Liver (tissue), 9 donors: ENCODE measurements around the gene SMAD5. TPM values are rescaled to one million over a fixed set of nuclear protein-coding genes. Genes with fewer than 3 reads are reported as not detected.

Source experiments
- DNase-seq: peaks from one replicate; pipeline ENCODE4 v3.0.0-alpha.2; 2017; ENCODE audit warnings: low spot score
- H3K27ac ChIP-seq, 2 donors: one replicate each; pipeline ENCODE4 v1.7.0; 2013; ENCODE audit warnings: inconsistent platforms in 2 of 2, low read length in 2 of 2, control low read depth in 1 of 2, low read depth in 1 of 2, mild to moderate bottlenecking in 1 of 2
- H3K27me3 ChIP-seq, 4 donors: one replicate each; pipeline versions ENCODE4 v1.6.1 to v1.7.0; 2013; ENCODE audit warnings: low read length in 3 of 4, inconsistent platforms in 1 of 4, mild to moderate bottlenecking in 1 of 4, moderate library complexity in 1 of 4; ENCODE audit not compliant: control insufficient read depth in 4 of 4, insufficient read depth in 4 of 4
- H3K36me3 ChIP-seq, 4 donors: one replicate each; pipeline versions ENCODE4 v1.6.1 to v1.7.0; 2013; ENCODE audit warnings: low read length in 3 of 4, mild to moderate bottlenecking in 3 of 4, low read depth in 1 of 4, moderate library complexity in 1 of 4; ENCODE audit not compliant: control insufficient read depth in 4 of 4, insufficient read depth in 3 of 4
- H3K4me1 ChIP-seq, 4 donors: one replicate each; pipeline versions ENCODE4 v1.6.1 to v1.7.0; 2013; ENCODE audit warnings: low read length in 3 of 4, mild to moderate bottlenecking in 3 of 4, moderate library complexity in 1 of 4; ENCODE audit not compliant: control insufficient read depth in 4 of 4, insufficient read depth in 4 of 4
- H3K4me3 ChIP-seq, 3 donors: one replicate each; pipeline versions ENCODE4 v1.6.1 to v1.7.0; 2013; ENCODE audit warnings: low read length in 3 of 3, control low read depth in 1 of 3, low read depth in 1 of 3, mild to moderate bottlenecking in 1 of 3
- H3K9ac ChIP-seq, 2 donors: one replicate each; pipeline ENCODE4 v1.7.0; 2013; ENCODE audit warnings: low read length in 2 of 2, mild to moderate bottlenecking in 2 of 2, moderate library complexity in 2 of 2, control low read depth in 1 of 2, low read depth in 1 of 2
- H3K9me3 ChIP-seq, 4 donors: one replicate each; pipeline versions ENCODE4 v1.6.1 to v1.7.0; 2013; ENCODE audit warnings: low read length in 3 of 4; ENCODE audit not compliant: control insufficient read depth in 4 of 4
- ATF3 ChIP-seq: IDR thresholded peaks from 2 replicates; pipeline ENCODE4 v1.6.1; 2016; ENCODE audit warnings: antibody characterized with exemption
- EGR1 ChIP-seq, 2 donors: IDR thresholded peaks; 2 replicates each; pipeline ENCODE4 v1.6.1; 2016 to 2018; ENCODE audit warnings: antibody characterized with exemption in 2 of 2, low read depth in 2 of 2
- FOXA1 ChIP-seq: IDR thresholded peaks from 2 replicates; pipeline ENCODE4 v1.6.1; 2016; ENCODE audit warnings: antibody characterized with exemption
- FOXA2 ChIP-seq: IDR thresholded peaks from 2 replicates; pipeline ENCODE4 v1.6.1; 2016; ENCODE audit warnings: antibody characterized with exemption
- GABPA ChIP-seq, 2 donors: IDR thresholded peaks in 1 of 2; conservative IDR thresholded peaks in 1 of 2; 2 replicates each; pipeline ENCODE4 v1.6.1; 2016; ENCODE audit warnings: antibody characterized with exemption in 2 of 2, mild to moderate bottlenecking in 1 of 2, moderate library complexity in 1 of 2
- HNF4A ChIP-seq, 2 donors: conservative IDR thresholded peaks; 2 replicates each; pipeline ENCODE4 v1.6.1; 2016; ENCODE audit warnings: antibody characterized with exemption in 2 of 2, mild to moderate bottlenecking in 2 of 2
- RAD21 ChIP-seq, 2 donors: IDR thresholded peaks; 2 replicates each; pipeline ENCODE4 v1.6.1; 2016; ENCODE audit warnings: antibody characterized with exemption in 2 of 2, mild to moderate bottlenecking in 2 of 2
- REST ChIP-seq: IDR thresholded peaks from 2 replicates; pipeline ENCODE4 v1.6.1; 2016; ENCODE audit warnings: antibody characterized with exemption, mild to moderate bottlenecking
- SP1 ChIP-seq: IDR thresholded peaks from 2 replicates; pipeline ENCODE4 v1.6.1; 2018; ENCODE audit warnings: antibody characterized with exemption, mild to moderate bottlenecking
- TAF1 ChIP-seq: conservative IDR thresholded peaks from 2 replicates; pipeline ENCODE4 v1.6.1; 2016; ENCODE audit warnings: antibody characterized with exemption, mild to moderate bottlenecking
- YY1 ChIP-seq: IDR thresholded peaks from 2 replicates; pipeline ENCODE4 v1.6.1; 2016; ENCODE audit warnings: antibody characterized with exemption, mild to moderate bottlenecking
- ZBTB33 ChIP-seq: IDR thresholded peaks from 2 replicates; pipeline ENCODE4 v1.6.1; 2016; ENCODE audit warnings: antibody characterized with exemption
- WGBS: extraction: QIAGEN DNeasy Blood & Tissue Kit; methylation state at CpG from one replicate; pipeline ENCODE4 v1.1.7; 2013; 5-methylcytosine and 5-hydroxymethylcytosine counted together
- polyA plus RNA-seq, 2 donors: library from polyadenylated mRNA; stranded (reverse) in 1 of 2; unstranded in 1 of 2; fragments of 200-250 nt in 1 of 2; fragments of >200 nt in 1 of 2; fragmentation: Nextera tagmentation in 1 of 2; extraction: Ambion mirVana in 1 of 2; gene quantifications; one replicate each; pipeline versions ENCODE4 v1.2.1 to v1.2.3, GENCODE V29; 2013 to 2015
- total RNA-seq, 2 donors: library from RNA; depleted of rRNA; stranded (reverse); fragments of >200 nt; gene quantifications; one replicate each; pipeline ENCODE4 v1.2.3, GENCODE V29; 2014
- TF ChIP-seq, protein P1 (sequence below): IDR thresholded peaks from 2 replicates; pipeline ENCODE4 v1.6.1; 2016; ENCODE audit warnings: antibody characterized with exemption
- TF ChIP-seq, protein P2 (sequence below): fragments of 150-350 bp; IDR thresholded peaks from 2 replicates; pipeline ENCODE4 v1.5.1; 2017; ENCODE audit warnings: improper control_type of control experiment, low read depth, low read length; ENCODE audit not compliant: missing input control
- donor health status: healthy.
- donor health status: healthy.
- donor health status: healthy.
- donor health status: healthy.
- donor health status: healthy.

The SMAD5 gene
- total and polyA plus RNA-seq, 4 donors: 5.9 to 42.0 (median 16.3) TPM

GRCh38 chr5:136141561-136141960 lies 8.9 kb downstream of the SMAD5 start:
- H3K27ac ChIP-seq: no peak overlapping the region
- DNase-seq: no peak
- no peaks in the 10 kb centered on the region for H3K27me3 ChIP-seq
- no peak overlapping the region for H3K9ac ChIP-seq
- TF ChIP-seq RAD21 (IDR thresholded peaks at IDR 0.05): no peak
- no peak for TF ChIP-seq YY1
- TF ChIP-seq EGR1 (IDR thresholded peaks at IDR 0.05; ENCODE audit: low read depth in 2 of 2): no peak
- TF ChIP-seq HNF4A (conservative IDR thresholded peaks at IDR 0.05): no peak
- TF ChIP-seq SP1: no peak
- TF ChIP-seq GABPA (IDR thresholded peaks at IDR 0.05 in 1 of 2, conservative IDR thresholded peaks at IDR 0.05 in 1 of 2): no peak
- no peak overlapping the region for H3K4me3 ChIP-seq
- H3K4me1 ChIP-seq: peaks cover 12 to 33% (median 22%) of the 10 kb centered on the region in 4 donors
- no peaks in the 10 kb centered on the region for H3K36me3 ChIP-seq
- no peaks in the 10 kb centered on the region for H3K9me3 ChIP-seq

DNA sequence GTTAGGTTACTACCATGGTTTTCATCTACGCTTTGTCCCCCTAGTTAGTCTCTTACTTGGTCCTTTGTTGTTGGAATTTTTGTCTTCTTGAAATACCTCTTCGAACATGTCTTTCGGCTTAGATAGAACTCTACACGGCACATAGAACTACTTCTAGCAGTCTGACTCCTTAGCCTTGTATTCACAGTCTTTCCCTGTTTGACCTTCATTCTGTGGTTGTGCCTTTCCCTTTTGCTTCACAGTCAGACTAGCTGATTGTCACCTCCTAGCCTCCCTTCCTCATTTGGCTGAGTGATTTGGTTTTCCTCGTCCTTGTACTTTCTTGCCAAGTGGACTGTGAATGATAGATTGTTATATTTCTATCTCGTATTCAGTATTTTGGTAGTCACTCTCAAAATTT lies 10.7 kb downstream of the SMAD5 start:
- DNase-seq: no peak
- Histone ChIP-seq H3K27me3 (no peaks in the 10 kb centered on the region), H3K4me1 (peaks cover 6 to 29% (median 23%) of the 10 kb centered on the region in 4 donors), H3K4me3 (no peak overlapping the region), H3K9ac (no peak overlapping the region), H3K9me3 (no peaks in the 10 kb centered on the region), H3K36me3 (no peaks in the 10 kb centered on the region), H3K27ac (peak overlapping the region in 1 of 2 donors; percentile 34)
- WGBS: 73% methylated on average over 6 of the region's 6 CpGs
- no peak for TF ChIP-seq EGR1 (IDR thresholded peaks at IDR 0.05; ENCODE audit: low read depth in 2 of 2)
- TF ChIP-seq HNF4A (conservative IDR thresholded peaks at IDR 0.05): no peak
- TF ChIP-seq FOXA2: no peak
- no peak for TF ChIP-seq ATF3
- TF ChIP-seq ZBTB33: no peak
- no peak for TF ChIP-seq YY1
- no peak for TF ChIP-seq FOXA1
- TF ChIP-seq REST: no peak
- TF ChIP-seq TAF1: no peak
- TF ChIP-seq, protein P1, sequence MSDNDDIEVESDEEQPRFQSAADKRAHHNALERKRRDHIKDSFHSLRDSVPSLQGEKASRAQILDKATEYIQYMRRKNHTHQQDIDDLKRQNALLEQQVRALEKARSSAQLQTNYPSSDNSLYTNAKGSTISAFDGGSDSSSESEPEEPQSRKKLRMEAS: no peak
- TF ChIP-seq, protein P2, sequence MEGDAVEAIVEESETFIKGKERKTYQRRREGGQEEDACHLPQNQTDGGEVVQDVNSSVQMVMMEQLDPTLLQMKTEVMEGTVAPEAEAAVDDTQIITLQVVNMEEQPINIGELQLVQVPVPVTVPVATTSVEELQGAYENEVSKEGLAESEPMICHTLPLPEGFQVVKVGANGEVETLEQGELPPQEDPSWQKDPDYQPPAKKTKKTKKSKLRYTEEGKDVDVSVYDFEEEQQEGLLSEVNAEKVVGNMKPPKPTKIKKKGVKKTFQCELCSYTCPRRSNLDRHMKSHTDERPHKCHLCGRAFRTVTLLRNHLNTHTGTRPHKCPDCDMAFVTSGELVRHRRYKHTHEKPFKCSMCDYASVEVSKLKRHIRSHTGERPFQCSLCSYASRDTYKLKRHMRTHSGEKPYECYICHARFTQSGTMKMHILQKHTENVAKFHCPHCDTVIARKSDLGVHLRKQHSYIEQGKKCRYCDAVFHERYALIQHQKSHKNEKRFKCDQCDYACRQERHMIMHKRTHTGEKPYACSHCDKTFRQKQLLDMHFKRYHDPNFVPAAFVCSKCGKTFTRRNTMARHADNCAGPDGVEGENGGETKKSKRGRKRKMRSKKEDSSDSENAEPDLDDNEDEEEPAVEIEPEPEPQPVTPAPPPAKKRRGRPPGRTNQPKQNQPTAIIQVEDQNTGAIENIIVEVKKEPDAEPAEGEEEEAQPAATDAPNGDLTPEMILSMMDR: no peak
